Karpas-422 (cell line): Measurements from ENCODE around the gene MPND. TPM values are rescaled to one million over a fixed set of nuclear protein-coding genes. Genes with fewer than 3 reads are reported as not detected.

ENCODE experiments used
- DNase-seq: peaks from one replicate; pipeline ENCODE4 v3.0.0-alpha.2; 2015
- H2AFZ ChIP-seq: fragments of 200-600 bp; sonication (generic); 2 replicates; pipeline ENCODE4 v1.6.1; 2014; ENCODE audit warnings: antibody characterized with exemption, low read length, mixed read lengths
- H3K27ac ChIP-seq: fragments of 200-600 bp; sonication (generic); 2 replicates; pipeline ENCODE4 v1.5.1; 2014; ENCODE audit warnings: mild to moderate bottlenecking, low read length, moderate library complexity
- H3K27me3 ChIP-seq: fragments of 200-600 bp; sonication (generic); 2 replicates; pipeline ENCODE4 v1.6.1; 2014; ENCODE audit warnings: low read length, mixed read lengths
- H3K36me3 ChIP-seq: fragments of 200-600 bp; sonication (generic); 2 replicates; pipeline ENCODE4 v1.6.1; 2014; ENCODE audit warnings: low read length, mixed read lengths; ENCODE audit not compliant: insufficient read depth
- H3K4me1 ChIP-seq: fragments of 200-600 bp; sonication (generic); 2 replicates; pipeline ENCODE4 v1.6.1; 2014; ENCODE audit warnings: mild to moderate bottlenecking, low read length, mixed read lengths
- H3K4me2 ChIP-seq: fragments of 200-600 bp; sonication (generic); 2 replicates; pipeline ENCODE4 v1.6.1; 2014; ENCODE audit warnings: low read length, low read depth, mild to moderate bottlenecking; ENCODE audit not compliant: poor library complexity, severe bottlenecking
- H3K4me3 ChIP-seq: fragments of 200-600 bp; sonication (generic); 2 replicates; pipeline ENCODE4 v1.5.1; 2014; ENCODE audit warnings: mild to moderate bottlenecking, antibody characterized with exemption, low read length, mixed read lengths
- H3K79me2 ChIP-seq: fragments of 200-600 bp; sonication (generic); 2 replicates; pipeline ENCODE4 v1.6.1; 2014; ENCODE audit warnings: mild to moderate bottlenecking, low read length, mixed read lengths
- H3K9ac ChIP-seq: fragments of 200-600 bp; sonication (generic); 2 replicates; pipeline ENCODE4 v1.6.0; 2014; ENCODE audit warnings: low read length
- H3K9me2 ChIP-seq: fragments of 200-600 bp; sonication (generic), shearing (Covaris generic); replicated peaks from 2 replicates; pipeline ENCODE4 v1.6.0; 2014; ENCODE audit warnings: mild to moderate bottlenecking, low read length, moderate library complexity; ENCODE audit not compliant: insufficient read depth
- H3K9me3 ChIP-seq: fragments of 300-700, 200-600 bp; sonication (generic); 2 replicates; pipeline ENCODE4 v1.6.1; 2014; ENCODE audit warnings: low read length, mixed read lengths
- H4K20me1 ChIP-seq: fragments of 200-600 bp; sonication (generic); 2 replicates; pipeline ENCODE4 v1.6.1; 2014; ENCODE audit warnings: mild to moderate bottlenecking, antibody characterized with exemption, low read length, low read depth; ENCODE audit not compliant: insufficient read depth
- total RNA-seq: library from RNA; depleted of rRNA; stranded (reverse); fragments of >200 nt; shearing (Covaris generic); gene quantifications from 2 replicates; pipeline ENCODE4 v1.2.3, GENCODE V29; 2014; ENCODE audit warnings: low replicate concordance

The MPND gene
- total RNA-seq, 1 experiment from 2014 or later, result 5.3 TPM

GRCh38 chr19:4363571-4364304 is 20.4 kb downstream of the MPND start:
- Histone ChIP-seq H3K4me3 (no peak overlapping the region), H3K79me2 (peaks cover 4% of the 10 kb centered on the region; the same call in 1 of the 2 replicates), H3K27ac (no peak overlapping the region), H3K4me1 (peaks cover 9% of the 10 kb centered on the region), H3K9me3 (no peaks in the 10 kb centered on the region), H3K4me2 (no peak overlapping the region), H3K9ac (no peak overlapping the region), H3K9me2 (no peaks in the 10 kb centered on the region), H3K27me3 (no peaks in the 10 kb centered on the region), H2AFZ (no peak overlapping the region), H4K20me1 (no peaks in the 10 kb centered on the region), H3K36me3 (no peaks in the 10 kb centered on the region)
- DNase-seq, result no peak

- Histone ChIP-seq H2AFZ (no peak overlapping the region), H3K9me2 (no peaks in the 10 kb centered on the region), H3K27ac (no peak overlapping the region), H3K4me2 (no peak overlapping the region), H3K79me2 (peaks cover 12% of the 10 kb centered on the region; the same call in 1 of the 2 replicates), H3K4me3 (no peak overlapping the region), H3K36me3 (no peaks in the 10 kb centered on the region), H3K27me3 (no peaks in the 10 kb centered on the region), H4K20me1 (no peaks in the 10 kb centered on the region), H3K9me3 (no peaks in the 10 kb centered on the region), H3K9ac (no peak overlapping the region), H3K4me1 (peaks cover 25% of the 10 kb centered on the region)
- DNase-seq, result no peak
These were observed 22.0 kb downstream of the MPND start for GRCh38 chr19:4365341-4365740.

- H3K27ac ChIP-seq, result no peak overlapping the region
- H3K4me2 ChIP-seq, result no peak overlapping the region
- no peaks in the 10 kb centered on the region for H4K20me1 ChIP-seq
- no peaks in the 10 kb centered on the region for H3K9me2 ChIP-seq
- H3K27me3 ChIP-seq, result no peaks in the 10 kb centered on the region
- no peak for DNase-seq
- H3K4me1 ChIP-seq, result peaks cover 32% of the 10 kb centered on the region
- peaks cover 18% of the 10 kb centered on the region for H3K79me2 ChIP-seq
- H3K9ac ChIP-seq, result no peak overlapping the region
- H3K4me3 ChIP-seq, result no peak overlapping the region
- no peak overlapping the region for H2AFZ ChIP-seq
- no peaks in the 10 kb centered on the region for H3K36me3 ChIP-seq
- no peaks in the 10 kb centered on the region for H3K9me3 ChIP-seq
These were observed 22.7 kb downstream of the MPND start for GRCh38 chr19:4365791-4366665.

GRCh38 chr19:4366666-4367335 is 23.4 kb downstream of the MPND start:
- Histone ChIP-seq H3K9me2 (no peaks in the 10 kb centered on the region), H3K4me2 (no peak overlapping the region), H3K4me3 (no peak overlapping the region), H4K20me1 (no peaks in the 10 kb centered on the region), H3K27ac (no peak overlapping the region), H3K36me3 (no peaks in the 10 kb centered on the region), H3K79me2 (peaks cover 26% of the 10 kb centered on the region), H3K27me3 (no peaks in the 10 kb centered on the region), H3K9ac (no peak overlapping the region), H2AFZ (no peak overlapping the region), H3K9me3 (no peaks in the 10 kb centered on the region), H3K4me1 (peaks cover 40% of the 10 kb centered on the region)
- no peak for DNase-seq

- Histone ChIP-seq H3K9me2 (no peaks in the 10 kb centered on the region), H3K27ac (no peak overlapping the region), H3K36me3 (no peaks in the 10 kb centered on the region), H3K4me3 (no peak overlapping the region), H4K20me1 (no peaks in the 10 kb centered on the region), H3K79me2 (peaks cover 30% of the 10 kb centered on the region), H3K9me3 (no peaks in the 10 kb centered on the region), H3K9ac (no peak overlapping the region), H2AFZ (no peak overlapping the region), H3K4me1 (peaks cover 45% of the 10 kb centered on the region), H3K27me3 (no peaks in the 10 kb centered on the region), H3K4me2 (no peak overlapping the region)
- no peak for DNase-seq
These were observed 24.0 kb downstream of the MPND start for GRCh38 chr19:4367336-4367723.

- Histone ChIP-seq H3K27ac (peak overlapping the region; percentile 91; the same call in 1 of the 2 replicates), H3K4me1 (peaks cover 49% of the 10 kb centered on the region), H3K79me2 (peaks cover 35% of the 10 kb centered on the region)
These were observed 24.4 kb downstream of the MPND start for GRCh38 chr19:4367781-4368127.

GRCh38 chr19:4368128-4368820 is 24.9 kb downstream of the MPND start:
- no peaks in the 10 kb centered on the region for H3K9me2 ChIP-seq
- peak overlapping the region; percentile 91 for H3K27ac ChIP-seq
- no peaks in the 10 kb centered on the region for H3K27me3 ChIP-seq
- no peaks in the 10 kb centered on the region for H3K36me3 ChIP-seq
- H3K4me3 ChIP-seq, result no peak overlapping the region
- no peak for DNase-seq
- H2AFZ ChIP-seq, result no peak overlapping the region
- H4K20me1 ChIP-seq, result peaks cover 5% of the 10 kb centered on the region
- H3K9ac ChIP-seq, result peak overlapping the region; percentile 4; the same call in 1 of the 2 replicates
- peaks cover 40% of the 10 kb centered on the region for H3K79me2 ChIP-seq
- H3K4me2 ChIP-seq, result peak overlapping the region; percentile 11
- no peaks in the 10 kb centered on the region for H3K9me3 ChIP-seq
- peaks cover 49% of the 10 kb centered on the region for H3K4me1 ChIP-seq

More at GRCh38 chr19:4367781-4368127, 24.4 kb downstream of the MPND start:
- no peak overlapping the region for H3K9ac ChIP-seq
- H3K4me2 ChIP-seq, result no peak overlapping the region
- no peaks in the 10 kb centered on the region for H3K27me3 ChIP-seq
- no peak for DNase-seq
- H4K20me1 ChIP-seq, result no peaks in the 10 kb centered on the region
- no peak overlapping the region for H3K4me3 ChIP-seq
- no peaks in the 10 kb centered on the region for H3K9me2 ChIP-seq
- no peak overlapping the region for H2AFZ ChIP-seq
- no peaks in the 10 kb centered on the region for H3K36me3 ChIP-seq
- no peaks in the 10 kb centered on the region for H3K9me3 ChIP-seq
